Measurements from ENCODE around the gene TPD52L2.

- no peak for TF ChIP-seq REST (IDR thresholded peaks at IDR 0.05; ENCODE audit: insufficient replicate concordance, low read depth)
- no peak for TF ChIP-seq CTCF (IDR thresholded peaks at IDR 0.05; ENCODE audit: insufficient read depth, low read length)
- no peak for TF ChIP-seq POLR2AphosphoS5 (IDR thresholded peaks at IDR 0.05; ENCODE audit: low read depth)
These were observed 18.1 kb downstream of the TPD52L2 start for GRCh38 chr20:63883201-63883593.

All from HL-60 (cell line).